Sigmoid colon (tissue), 7 donors: ENCODE measurements around the gene IL1R2. TPM values are rescaled to one million over a fixed set of nuclear protein-coding genes. Genes with fewer than 3 reads are reported as not detected.
A peak's percentile ranks its signal among the peaks of the same experiment; 100 is the strongest.
"Not testable (repeated sequence)": the region's sequence is repeated elsewhere in the genome, so short reads cannot be mapped to it uniquely, and the experiment has no call there.

Experiments used
- DNase-seq: peaks from one replicate; pipeline ENCODE4 v3.0.0-alpha.2; 2019
- H3K27ac ChIP-seq, 4 donors: fragments of 200-600 bp; sonication (generic); one replicate each; pipeline ENCODE4 v1.5.1; 2016 to 2019; ENCODE audit warnings: mild to moderate bottlenecking in 1 of 4
- H3K27me3 ChIP-seq, 3 donors: fragments of 200-600 bp; sonication (generic); one replicate each; pipeline ENCODE4 v1.5.1; 2019; ENCODE audit warnings: mild to moderate bottlenecking in 1 of 3
- H3K36me3 ChIP-seq, 4 donors: fragments of 200-600 bp; sonication (generic); one replicate each; pipeline ENCODE4 v1.5.1; 2016 to 2019
- H3K4me1 ChIP-seq, 4 donors: fragments of 200-600 bp; sonication (generic); one replicate each; pipeline ENCODE4 v1.5.1; 2017 to 2019
- H3K4me3 ChIP-seq, 4 donors: fragments of 200-600 bp; sonication (generic); one replicate each; pipeline ENCODE4 v1.5.1; 2017 to 2019; ENCODE audit warnings: mild to moderate bottlenecking in 2 of 4, moderate library complexity in 1 of 4
- H3K9me3 ChIP-seq, 4 donors: fragments of 200-600 bp in 3 of 4; sonication (generic) in 3 of 4; one replicate each; pipeline versions ENCODE4 v1.5.1 to v1.6.1; 2013 to 2019
- EP300 ChIP-seq, 4 donors: sonication (generic); formaldehyde crosslinking; IDR thresholded peaks; one replicate each; pipeline ENCODE4 v1.6.1; 2017; ENCODE audit warnings: antibody characterized with exemption in 4 of 4
- POLR2A ChIP-seq, 2 donors: fragments of 450-650 bp; IDR thresholded peaks; one replicate each; pipeline ENCODE4 v1.6.1; 2016; ENCODE audit warnings: antibody characterized with exemption in 2 of 2, mild to moderate bottlenecking in 2 of 2, moderate library complexity in 2 of 2
- POLR2AphosphoS5 ChIP-seq, 4 donors: sonication (generic); formaldehyde crosslinking; IDR thresholded peaks; one replicate each; pipeline ENCODE4 v1.6.1; 2017; ENCODE audit warnings: antibody characterized with exemption in 4 of 4
- WGBS, 2 donors: extraction: QIAGEN DNeasy Blood & Tissue Kit; methylation state at CpG; one replicate each; pipeline ENCODE4 v1.1.7; 2013; 5-methylcytosine and 5-hydroxymethylcytosine counted together
- intact Hi-C: fragments of 100-400 bp; cut with DNase I; formaldehyde crosslinking; loops from one replicate; pipeline ENCODE4 v1.15.1; 2023
- polyA plus RNA-seq, 3 donors: library from polyadenylated mRNA; stranded (reverse); fragments of 200-250 nt; gene quantifications; one replicate each; pipeline ENCODE4 v1.2.3, GENCODE V29; 2013
- total RNA-seq, 4 donors: library from RNA; depleted of rRNA; stranded (reverse); fragments of >200 nt; gene quantifications; one replicate each; pipeline ENCODE4 v1.1.0, GENCODE V29; 2016
- TF ChIP-seq, protein P1 (sequence below), 4 experiments: fragments of 450-650 bp in 3 of 4; fragments of 200-600 bp in 1 of 4; IDR thresholded peaks; one replicate each; pipeline ENCODE4 v1.5.1; 2016 to 2019; ENCODE audit warnings: antibody characterized with exemption in 4 of 4, mild to moderate bottlenecking in 3 of 4, moderate library complexity in 2 of 4
- donor health status: healthy with polysubstance abuse.
- donor health status: Bipolar disorder and iron deficiency.
- donor health status: healthy.

The IL1R2 gene
- total and polyA plus RNA-seq, 7 donors: 3.0 to 26.4 (median 15.9) TPM

DNA sequence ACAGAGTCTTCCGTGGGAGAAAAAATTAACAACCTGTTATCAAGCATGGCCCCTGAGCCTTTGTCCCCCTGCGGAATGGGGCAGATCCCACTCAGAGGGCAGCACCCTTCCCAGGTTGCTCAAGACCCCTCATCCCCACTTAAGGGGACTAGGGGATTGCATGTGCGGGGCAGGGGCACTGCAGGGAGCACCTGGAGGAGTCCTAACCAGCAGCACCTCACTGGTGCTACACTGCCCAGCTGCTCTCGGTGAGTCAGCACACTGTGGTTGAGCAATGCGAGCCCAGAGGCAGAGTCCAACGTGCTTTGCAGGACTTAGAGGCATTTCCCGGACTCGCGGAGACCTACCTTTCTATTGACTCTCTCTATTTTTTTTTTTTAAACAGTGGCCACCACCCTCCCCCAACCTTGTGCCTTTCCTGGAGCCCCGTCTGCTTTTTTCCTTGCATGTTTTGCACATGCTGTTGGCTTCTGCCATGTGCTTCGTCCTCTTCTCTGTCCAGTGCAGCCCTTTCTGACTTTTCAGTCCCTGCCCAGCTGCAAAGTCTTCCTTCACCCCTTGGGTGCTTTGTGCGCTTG is 74.0 kb downstream of the IL1R2 start:
- no peaks in the 10 kb centered on the region for H3K9me3 ChIP-seq
- WGBS, 2 donors: 82 to 86% methylated on average over 12 of the region's 12 CpGs
- no peaks in the 10 kb centered on the region for H3K27me3 ChIP-seq
- DNase-seq: peak; percentile 75
- intact Hi-C loops: loop anchor here (2.0 kb wide), 1 partner anchor 39 kb away; no protein-coding TSS in a partner anchor
- H3K4me1 ChIP-seq: peaks cover 0 to 78% (median 66%) of the 10 kb centered on the region in 4 donors
- TF ChIP-seq, protein P1, sequence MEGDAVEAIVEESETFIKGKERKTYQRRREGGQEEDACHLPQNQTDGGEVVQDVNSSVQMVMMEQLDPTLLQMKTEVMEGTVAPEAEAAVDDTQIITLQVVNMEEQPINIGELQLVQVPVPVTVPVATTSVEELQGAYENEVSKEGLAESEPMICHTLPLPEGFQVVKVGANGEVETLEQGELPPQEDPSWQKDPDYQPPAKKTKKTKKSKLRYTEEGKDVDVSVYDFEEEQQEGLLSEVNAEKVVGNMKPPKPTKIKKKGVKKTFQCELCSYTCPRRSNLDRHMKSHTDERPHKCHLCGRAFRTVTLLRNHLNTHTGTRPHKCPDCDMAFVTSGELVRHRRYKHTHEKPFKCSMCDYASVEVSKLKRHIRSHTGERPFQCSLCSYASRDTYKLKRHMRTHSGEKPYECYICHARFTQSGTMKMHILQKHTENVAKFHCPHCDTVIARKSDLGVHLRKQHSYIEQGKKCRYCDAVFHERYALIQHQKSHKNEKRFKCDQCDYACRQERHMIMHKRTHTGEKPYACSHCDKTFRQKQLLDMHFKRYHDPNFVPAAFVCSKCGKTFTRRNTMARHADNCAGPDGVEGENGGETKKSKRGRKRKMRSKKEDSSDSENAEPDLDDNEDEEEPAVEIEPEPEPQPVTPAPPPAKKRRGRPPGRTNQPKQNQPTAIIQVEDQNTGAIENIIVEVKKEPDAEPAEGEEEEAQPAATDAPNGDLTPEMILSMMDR (IDR thresholded peaks at IDR 0.05): no peak
- TF ChIP-seq EP300 (IDR thresholded peaks at IDR 0.05) (no peak), POLR2AphosphoS5 (IDR thresholded peaks at IDR 0.05) (peak in 1 of 4 donors; percentile 20), POLR2A (IDR thresholded peaks at IDR 0.05) (no peak)
- no peaks in the 10 kb centered on the region for H3K36me3 ChIP-seq
- H3K4me3 ChIP-seq: no peak overlapping the region
- peak overlapping the region; percentile 89 to 98 (median 94) for H3K27ac ChIP-seq

DNA sequence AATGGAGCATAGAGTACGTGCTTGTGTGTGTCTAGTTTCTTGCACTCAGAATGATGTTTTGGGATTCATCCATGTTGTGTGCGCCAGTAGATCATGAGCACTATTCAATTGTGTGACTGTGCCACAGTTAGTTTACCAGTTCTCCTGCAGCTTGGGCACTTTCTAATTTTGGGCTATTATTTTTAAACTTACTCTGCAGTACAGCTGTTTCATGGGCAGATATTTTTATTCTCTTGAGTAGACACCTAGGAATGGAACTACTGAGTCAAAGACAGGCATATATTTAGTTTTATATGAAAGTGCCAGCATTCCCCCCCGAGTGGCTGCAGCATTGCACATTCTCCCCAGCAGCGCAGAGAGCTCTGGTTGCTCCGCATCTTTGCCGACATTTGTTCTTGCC is 74.8 kb downstream of the IL1R2 start:
- WGBS, 2 donors: 48 to 97% methylated on average over 6 of the region's 6 CpGs
- TF ChIP-seq EP300 (IDR thresholded peaks at IDR 0.05) (no peak), POLR2A (IDR thresholded peaks at IDR 0.05) (no peak), POLR2AphosphoS5 (IDR thresholded peaks at IDR 0.05) (no peak)
- TF ChIP-seq, protein P1 (IDR thresholded peaks at IDR 0.05): no peak
- Histone ChIP-seq H3K4me1 (peaks cover 0 to 72% (median 61%) of the 10 kb centered on the region in 4 donors), H3K36me3 (no peaks in the 10 kb centered on the region), H3K27ac (peak overlapping the region in 2 of 4 donors; percentile 97 to 98), H3K4me3 (no peak overlapping the region), H3K9me3 (no peaks in the 10 kb centered on the region), H3K27me3 (no peaks in the 10 kb centered on the region)
- intact Hi-C loops: no loop called here
- DNase-seq: no peak

DNA sequence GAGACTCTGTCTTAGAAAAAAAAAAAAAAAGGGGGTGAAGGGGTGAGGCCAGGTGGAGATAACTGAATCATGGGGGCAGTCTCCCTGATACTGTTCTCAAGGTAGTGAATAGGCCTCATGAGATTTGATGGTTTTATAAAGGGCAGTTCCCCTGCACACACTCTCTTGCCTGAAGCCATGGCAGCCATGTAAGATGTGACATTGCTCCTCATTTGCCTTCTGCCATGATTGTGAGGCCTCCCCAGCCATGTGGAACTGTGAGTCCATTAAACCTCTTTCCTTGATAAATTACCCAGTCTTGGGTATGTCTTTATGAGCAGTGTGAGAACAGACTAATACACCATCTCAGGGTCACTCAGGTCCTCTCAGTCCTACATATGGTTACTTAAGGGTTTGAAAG is 76.4 kb downstream of the IL1R2 start:
- intact Hi-C loops: loop anchor here (2.0 kb wide), 1 partner anchor 75 kb away; the partner anchor contains the start of gene IL1R1
- DNase-seq, H3K4me3 ChIP-seq, H3K27me3 ChIP-seq, H3K36me3 ChIP-seq, H3K27ac ChIP-seq, H3K9me3 ChIP-seq: not testable (repeated sequence)
- peaks cover 0 to 56% (median 45%) of the 10 kb centered on the region in 4 donors for H3K4me1 ChIP-seq

DNA sequence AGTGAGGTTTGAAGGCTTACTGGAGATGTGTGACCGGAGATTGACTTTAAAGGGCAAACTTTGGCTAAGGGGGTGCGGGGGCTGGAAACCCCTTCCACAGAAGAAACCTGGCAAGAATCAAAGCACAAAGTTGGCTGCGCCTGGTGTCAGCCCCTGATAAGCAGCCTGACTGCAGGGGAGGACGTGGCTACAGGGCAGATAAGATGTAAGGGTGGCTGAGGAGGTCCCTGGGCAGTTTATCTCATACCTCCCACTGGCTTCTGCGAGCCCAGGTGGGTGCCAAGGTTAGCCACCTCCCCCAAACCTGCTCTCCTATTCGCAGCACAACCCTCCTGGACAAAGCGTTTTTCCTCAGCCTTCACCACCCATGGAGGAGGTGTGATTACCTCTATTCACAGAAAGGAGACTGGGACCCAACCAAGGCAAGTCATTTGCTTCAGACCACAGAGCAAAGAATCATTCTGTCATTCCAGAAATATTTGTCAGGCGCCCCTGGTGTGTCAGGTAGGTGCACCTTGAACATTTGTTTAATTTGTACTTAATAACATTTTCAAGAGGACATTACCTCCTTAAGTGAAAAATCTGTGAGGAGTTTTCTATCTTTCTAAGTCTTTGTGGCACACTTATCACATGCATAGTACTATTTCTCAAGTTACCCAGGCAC is 77.7 kb downstream of the IL1R2 start:
- H3K4me3 ChIP-seq: no peak overlapping the region
- H3K27ac ChIP-seq: peak overlapping the region; percentile 6 to 72 (median 68)
- TF ChIP-seq POLR2A (IDR thresholded peaks at IDR 0.05): no peak
- no peak for TF ChIP-seq EP300 (IDR thresholded peaks at IDR 0.05)
- TF ChIP-seq, protein P1 (IDR thresholded peaks at IDR 0.05): no peak
- TF ChIP-seq POLR2AphosphoS5 (IDR thresholded peaks at IDR 0.05): no peak
- no peaks in the 10 kb centered on the region for H3K36me3 ChIP-seq
- no peak for DNase-seq
- H3K9me3 ChIP-seq: no peaks in the 10 kb centered on the region
- H3K4me1 ChIP-seq: peaks cover 0 to 43% (median 33%) of the 10 kb centered on the region in 4 donors
- H3K27me3 ChIP-seq: no peaks in the 10 kb centered on the region
- intact Hi-C loops: loop anchor here (2.0 kb wide), 1 partner anchor 73 kb away; the partner anchor contains the start of gene IL1R1
- WGBS, 2 donors: 90 to 93% methylated on average over 8 of the region's 8 CpGs

DNA sequence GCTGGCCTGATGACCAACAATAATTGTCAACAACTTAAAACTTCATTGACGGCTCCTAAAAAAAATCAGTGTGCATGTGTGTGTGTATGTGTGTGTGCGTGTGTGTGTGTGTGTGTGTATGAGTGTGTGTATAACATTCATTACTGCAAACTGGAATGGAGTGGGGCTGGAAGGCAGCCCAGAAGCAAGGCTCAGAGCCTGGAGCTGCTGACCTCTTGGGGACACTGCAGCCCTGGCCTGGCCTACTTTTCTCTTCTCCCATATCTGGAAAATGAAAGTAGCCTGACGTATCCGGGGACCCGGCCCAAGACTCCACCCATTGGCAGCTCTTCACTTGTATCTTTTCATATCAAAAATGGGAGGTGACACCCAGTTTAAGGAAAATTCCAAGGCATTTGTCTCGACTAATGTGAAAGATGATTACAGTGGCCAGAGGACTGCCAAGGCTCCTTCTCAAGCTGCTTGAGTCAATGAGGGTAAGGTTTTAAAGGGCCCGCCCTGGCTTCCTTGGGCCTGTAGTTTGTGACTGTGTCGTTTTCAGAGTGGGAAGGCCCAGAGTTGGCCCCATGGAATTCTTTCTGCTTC is 78.4 kb downstream of the IL1R2 start:
- Histone ChIP-seq H3K4me3 (peak overlapping the region in 1 of 4 donors; percentile 3), H3K9me3 (no peaks in the 10 kb centered on the region), H3K27me3 (no peaks in the 10 kb centered on the region), H3K4me1 (peaks cover 0 to 36% (median 26%) of the 10 kb centered on the region in 4 donors), H3K36me3 (no peaks in the 10 kb centered on the region), H3K27ac (peak overlapping the region; percentile 63 to 72 (median 68))
- intact Hi-C loops: no loop called here
- peak; percentile 91 for DNase-seq
- WGBS, 2 donors: 36 to 52% methylated on average over 8 of the region's 8 CpGs
- TF ChIP-seq EP300 (IDR thresholded peaks at IDR 0.05): no peak
- TF ChIP-seq, protein P1 (IDR thresholded peaks at IDR 0.05): no peak
- TF ChIP-seq POLR2A (IDR thresholded peaks at IDR 0.05): no peak
- TF ChIP-seq POLR2AphosphoS5 (IDR thresholded peaks at IDR 0.05): peak in 3 of 4 donors; percentile 44 to 59 (median 47)
